Ramos (cell line): ENCODE results near the gene AFF2.

Experiments
- in situ Hi-C: fragments of 300-500 bp; cut with MboI; formaldehyde crosslinking; loops from one replicate; pipeline ENCODE4 v1.14.3; 2022; ENCODE audit warnings: low sequenced_read_pairs; ENCODE audit not compliant: unreplicated experiment

AFF2 gene

DNA sequence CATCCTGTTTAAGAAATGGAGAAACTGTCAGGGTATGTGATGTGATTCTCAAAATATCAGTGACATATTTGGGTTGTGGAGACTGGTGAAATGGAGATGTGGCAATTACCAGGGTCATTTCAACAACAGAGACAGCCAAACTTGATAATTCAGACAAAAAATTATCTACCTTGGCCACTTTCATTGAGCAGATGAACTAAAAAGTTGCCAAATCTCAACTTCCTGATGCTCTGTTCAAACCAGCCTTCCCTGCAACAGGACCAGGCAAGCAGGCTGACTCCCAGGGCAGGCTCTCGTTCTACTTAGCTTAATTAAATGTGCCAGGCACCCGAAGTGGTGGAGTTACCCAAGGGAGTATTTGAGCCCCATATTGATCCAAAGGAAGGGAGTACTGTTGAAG lies 199.6 kb downstream of the AFF2 start:
- in situ Hi-C loops: no loop called here

DNA sequence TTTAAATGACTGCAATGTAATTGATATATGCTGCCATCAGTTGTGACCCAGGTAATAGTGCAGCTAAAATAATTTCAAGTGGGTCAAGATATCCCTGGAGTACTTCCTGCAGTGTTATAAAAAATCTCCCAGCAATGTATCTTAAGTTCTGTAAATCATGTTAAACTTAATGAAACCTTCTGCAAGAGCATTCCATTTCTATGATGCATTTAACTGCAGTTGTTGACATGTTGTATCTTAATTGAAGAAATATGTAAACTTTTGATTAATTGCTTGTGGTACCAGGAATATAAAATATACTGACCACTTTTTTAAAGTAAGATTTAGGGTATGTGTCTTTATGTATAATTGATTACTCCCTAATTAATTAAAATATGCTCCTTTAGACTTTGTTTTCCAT lies 213.6 kb downstream of the AFF2 start:
- in situ Hi-C loops: no loop called here

DNA sequence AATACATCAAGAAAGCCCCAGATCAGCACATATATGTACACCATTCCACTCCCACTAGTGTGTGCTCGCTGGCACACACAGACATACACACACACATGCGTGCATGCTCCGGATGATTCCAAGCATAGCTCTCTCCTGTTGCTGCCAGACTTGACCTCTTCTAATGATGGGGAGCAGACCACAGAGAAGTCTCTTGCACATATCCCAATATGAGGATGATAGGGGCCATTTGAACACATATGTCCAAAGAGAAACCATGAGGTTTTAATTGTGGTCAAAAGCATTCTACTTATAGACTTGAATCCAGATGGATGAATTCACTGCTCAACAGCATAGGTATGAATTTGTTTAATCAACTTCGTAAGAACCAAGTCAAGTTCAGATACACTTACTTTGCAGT lies 214.9 kb downstream of the AFF2 start:
- in situ Hi-C loops: no loop called here

GRCh38 chrX:148722966-148723365 lies 222.5 kb downstream of the AFF2 start:
- in situ Hi-C loops: no loop called here

DNA sequence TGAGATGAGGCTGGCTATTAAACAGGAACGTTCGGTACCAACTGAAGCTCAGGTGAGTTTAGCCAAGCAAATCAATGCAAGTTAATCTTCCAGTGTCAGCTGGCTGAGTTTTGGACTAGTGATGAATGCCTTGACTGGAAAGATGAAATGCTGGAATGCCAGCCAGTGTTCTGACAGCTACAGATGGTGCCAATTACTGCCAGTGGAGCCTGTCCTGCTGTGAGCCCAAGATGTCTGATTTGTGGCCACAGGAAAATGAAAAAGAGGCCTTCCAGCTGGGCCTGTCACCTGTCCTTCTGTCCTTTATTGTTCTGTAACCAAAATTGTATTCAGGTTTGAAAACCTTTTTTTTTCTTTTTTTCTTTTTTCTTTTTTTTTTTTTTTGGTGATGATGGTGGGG lies 223.1 kb downstream of the AFF2 start:
- in situ Hi-C loops: no loop called here

DNA sequence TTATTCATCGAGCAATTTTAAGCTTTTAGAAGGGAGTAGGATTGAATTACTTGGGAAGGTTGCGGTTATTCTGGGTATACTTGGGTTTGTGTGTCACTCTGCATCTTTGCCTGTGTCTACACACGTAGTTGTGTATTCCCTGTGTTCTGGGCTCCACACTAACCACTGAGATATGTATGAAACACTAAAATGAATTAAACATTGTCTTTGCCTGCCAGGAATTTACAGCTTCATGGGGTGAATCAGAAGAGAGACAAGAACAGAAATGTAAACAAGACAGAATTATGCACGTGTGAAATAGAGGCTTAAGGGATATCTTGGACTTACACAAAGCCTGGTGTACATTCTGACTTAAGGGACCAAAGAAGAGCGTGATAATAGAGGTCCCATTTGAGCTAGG lies 228.5 kb downstream of the AFF2 start:
- in situ Hi-C loops: no loop called here

GRCh38 chrX:148732743-148733142 lies 232.3 kb downstream of the AFF2 start:
- in situ Hi-C loops: no loop called here

GRCh38 chrX:148741441-148741840 lies 241.0 kb downstream of the AFF2 start:
- in situ Hi-C loops: no loop called here

DNA sequence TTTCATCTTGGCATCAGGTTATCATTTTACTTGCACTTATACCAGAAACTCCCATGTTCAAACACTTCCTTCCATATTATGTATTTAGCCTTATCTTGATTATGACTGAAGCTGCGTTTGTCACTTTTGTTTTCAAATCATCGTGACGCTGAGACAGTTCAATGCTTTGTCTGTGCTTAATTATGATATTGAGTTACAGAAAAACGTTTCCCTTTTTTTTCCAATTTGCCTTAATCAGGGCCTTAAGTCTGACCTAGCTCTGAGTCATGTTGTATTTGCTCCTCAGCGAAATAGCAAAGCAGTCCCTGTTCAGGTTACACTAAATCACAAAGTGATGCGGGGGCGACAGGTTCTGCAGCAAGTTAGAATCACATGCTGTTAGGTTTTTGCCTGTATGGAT lies 254.7 kb downstream of the AFF2 start:
- in situ Hi-C loops: no loop called here

DNA sequence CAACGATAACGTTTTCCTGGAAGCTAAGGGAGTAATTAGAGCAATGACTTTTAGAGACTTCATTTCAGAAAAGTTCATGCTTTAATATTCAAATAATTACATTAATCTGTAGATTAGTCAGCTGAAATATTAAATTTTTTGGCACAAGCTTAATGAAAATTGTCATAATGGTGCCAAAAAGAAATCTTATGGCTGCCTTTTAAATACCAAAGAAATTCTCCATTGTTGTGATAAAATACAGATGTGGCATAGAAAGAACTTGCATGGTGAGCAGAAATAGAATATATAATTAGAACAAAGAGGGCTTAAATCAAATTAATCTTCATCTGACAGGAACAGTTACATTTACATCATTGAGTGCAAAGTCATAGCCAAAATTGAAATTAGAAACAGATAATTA lies 263.5 kb downstream of the AFF2 start:
- in situ Hi-C loops: no loop called here

- in situ Hi-C loops: no loop called here
These were observed 267.9 kb downstream of the AFF2 start for GRCh38 chrX:148768296-148768695.

- in situ Hi-C loops: no loop called here
These were observed 271.0 kb downstream of the AFF2 start for GRCh38 chrX:148771440-148771839.

DNA sequence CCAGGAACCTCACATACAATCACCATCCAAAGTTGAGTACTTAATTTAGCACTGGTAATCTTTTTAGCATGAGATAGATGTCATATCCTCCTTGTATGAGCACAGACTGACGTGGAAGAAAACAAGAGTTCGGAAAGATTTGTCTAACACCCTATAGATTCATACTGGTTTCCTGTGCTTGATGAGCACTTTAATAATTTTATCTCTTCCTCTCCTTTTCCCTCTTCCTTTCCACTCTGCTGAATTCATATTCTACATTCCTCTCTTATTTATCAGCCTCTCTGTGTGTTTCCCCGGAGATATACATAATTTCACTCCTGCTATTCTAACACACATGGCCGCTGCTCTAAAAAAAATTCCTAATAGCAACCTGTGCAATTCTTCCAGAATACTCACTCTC lies 273.9 kb downstream of the AFF2 start:
- in situ Hi-C loops: no loop called here

DNA sequence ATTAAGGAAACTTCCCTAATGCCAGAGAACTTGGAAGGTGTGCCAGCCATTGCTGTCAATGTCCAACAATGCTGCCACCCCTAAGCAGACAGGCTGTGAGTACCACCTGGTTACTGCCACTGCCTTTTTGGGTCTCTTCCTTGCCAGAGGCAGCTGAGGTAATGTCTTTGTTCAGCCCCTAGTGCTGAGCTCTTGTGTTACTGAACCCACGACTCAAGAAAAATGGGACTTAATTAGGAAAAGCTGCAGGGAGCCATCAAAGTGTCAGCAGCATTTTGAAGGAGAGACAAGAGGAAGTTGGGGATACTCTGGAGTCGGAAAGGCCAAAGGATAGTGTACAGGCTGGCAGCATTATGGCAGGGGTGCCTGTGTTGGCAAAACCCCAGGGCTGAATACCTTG lies 283.7 kb downstream of the AFF2 start:
- in situ Hi-C loops: no loop called here

DNA sequence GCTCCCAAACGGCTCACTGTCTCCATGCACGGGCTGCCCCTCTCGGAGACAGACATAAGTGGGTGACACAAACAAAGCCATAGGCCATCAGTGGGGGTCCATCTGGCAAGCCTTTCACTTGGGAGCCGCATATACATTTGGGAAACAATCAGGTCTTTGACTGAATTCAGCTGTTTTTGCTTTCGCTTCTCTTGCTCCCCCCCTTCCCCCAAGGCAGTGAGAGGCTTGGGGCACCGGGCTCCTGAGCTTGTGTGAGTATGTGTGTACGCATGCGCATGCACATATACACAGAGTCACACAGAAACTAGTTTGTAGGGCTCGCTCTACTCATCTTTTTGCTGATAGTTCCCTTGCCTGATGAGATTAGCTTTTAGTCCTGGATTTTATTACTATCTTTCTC lies 284.4 kb downstream of the AFF2 start:
- in situ Hi-C loops: no loop called here

GRCh38 chrX:148785256-148785655 lies 284.8 kb downstream of the AFF2 start:
- in situ Hi-C loops: no loop called here

DNA sequence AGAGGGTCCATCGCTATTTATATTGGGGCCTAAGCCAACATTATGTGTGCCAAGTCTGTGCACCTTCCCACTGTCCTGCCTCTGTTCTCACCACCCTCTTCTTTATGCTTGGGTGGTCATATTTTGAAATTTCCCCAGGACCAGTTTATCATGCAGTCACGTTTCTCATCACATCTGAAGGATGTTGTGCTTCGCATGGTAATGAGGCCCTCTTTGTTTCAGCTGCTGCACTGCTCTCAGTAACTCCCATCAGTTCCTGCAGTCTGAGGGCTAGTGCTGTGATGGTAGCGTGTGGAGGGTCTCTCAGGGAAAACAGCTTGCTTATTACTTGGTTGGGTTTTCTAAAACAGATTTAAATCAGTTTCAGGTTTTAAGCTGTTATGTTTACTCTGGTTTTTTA lies 288.0 kb downstream of the AFF2 start:
- in situ Hi-C loops: no loop called here

- in situ Hi-C loops: no loop called here
These were observed 293.9 kb downstream of the AFF2 start for GRCh38 chrX:148794350-148794749.

GRCh38 chrX:148804579-148805355 lies 304.4 kb downstream of the AFF2 start:
- in situ Hi-C loops: no loop called here

DNA sequence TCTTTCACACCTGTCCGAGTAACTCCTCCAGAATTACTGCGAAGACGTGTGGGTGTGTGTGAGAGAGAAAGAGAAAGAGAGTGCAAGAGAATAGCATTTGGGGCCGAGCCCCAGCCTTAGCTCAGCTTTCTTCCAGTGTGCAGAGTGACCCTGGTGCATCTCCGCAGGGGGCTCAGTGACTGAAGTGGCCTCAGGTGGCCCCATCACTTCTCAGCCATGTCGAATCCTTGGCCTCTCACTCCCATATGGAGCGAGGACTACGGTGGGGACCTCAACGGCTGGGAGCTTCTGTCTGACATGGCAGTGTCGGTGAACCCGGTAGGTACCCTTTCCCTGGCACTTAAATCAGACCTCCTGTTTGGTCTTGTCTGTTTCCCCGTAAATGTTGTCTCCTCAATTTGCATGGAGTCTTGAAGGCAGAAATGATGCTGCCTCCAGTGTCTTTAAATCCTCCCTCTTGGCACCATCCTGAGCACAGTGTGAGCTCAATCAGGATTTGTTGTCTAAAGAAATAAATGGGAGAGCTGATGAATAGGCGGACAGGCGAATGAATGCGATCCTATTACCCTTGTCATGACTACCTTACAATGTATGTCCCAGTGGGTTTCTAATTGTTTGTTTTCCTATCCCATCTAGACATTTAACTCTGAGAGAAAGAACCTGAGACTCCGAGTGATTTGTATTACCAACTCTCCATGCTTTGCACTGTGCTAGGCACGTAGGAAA lies 305.9 kb downstream of the AFF2 start:
- in situ Hi-C loops: no loop called here

DNA sequence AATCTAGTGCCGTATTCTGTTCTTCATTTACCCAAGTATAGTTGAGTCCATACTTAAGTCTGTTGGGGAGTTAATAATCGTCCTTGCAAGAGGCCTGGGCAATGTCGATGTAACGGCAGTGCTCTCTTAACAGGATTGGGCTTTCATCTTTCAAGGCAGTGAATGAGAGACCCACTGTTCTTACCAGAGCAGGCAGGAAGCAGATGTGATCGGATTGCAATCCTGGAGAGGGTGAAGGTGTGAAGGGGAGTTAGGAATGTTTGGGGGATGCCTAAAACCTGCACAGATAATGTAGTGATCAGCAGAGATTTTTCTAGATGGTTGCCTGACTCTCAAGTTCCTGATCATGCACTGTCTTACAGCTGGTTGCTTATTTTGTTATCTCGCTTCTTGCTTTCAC lies 308.4 kb downstream of the AFF2 start:
- in situ Hi-C loops: no loop called here

DNA sequence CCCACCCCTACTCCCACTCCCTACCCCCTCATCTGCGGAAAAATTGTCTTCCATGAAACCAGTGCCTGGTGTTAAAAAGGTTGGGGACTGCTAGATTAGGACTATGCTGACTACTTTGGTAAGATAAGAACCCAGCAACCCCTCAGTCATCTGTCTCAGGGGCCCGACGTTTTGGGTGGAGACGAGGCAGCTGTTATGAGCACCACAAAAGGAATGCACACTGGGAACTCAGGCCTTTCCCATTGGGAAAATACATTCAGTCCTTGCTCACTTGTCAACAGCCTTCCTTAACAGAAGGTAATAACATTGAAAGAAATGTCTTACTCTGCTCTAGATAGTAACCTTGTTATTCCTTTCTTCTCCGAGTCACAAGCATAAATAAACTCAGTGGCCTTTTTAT lies 310.8 kb downstream of the AFF2 start:
- in situ Hi-C loops: no loop called here
